HCT116 (cell line): ENCODE data around the gene IL17C. TPM values are rescaled to one million over a fixed set of nuclear protein-coding genes. Genes with fewer than 3 reads are reported as not detected.

Source experiments
- ATAC-seq: fragments of 200-7000 bp; cut with Tn5 transposase; 2 replicates; pipeline ENCODE4 v1.9.1; 2020; ENCODE audit warnings: mild to moderate bottlenecking, moderate library complexity
- BruUV-seq: library from RNA; stranded (reverse); fragments of 400-500 nt; replicated peaks from 2 replicates; lab custom pipeline; 2021; lab: Mats Ljungman, UMichigan
- CTCF ChIA-PET: fragments of 300-600 bp; sonication (Branson Sonifier 250); formaldehyde crosslinking; loops from one replicate; lab custom pipeline; 2021; ENCODE audit warnings: antibody characterized with exemption; lab: Charles Lee
- POLR2A ChIA-PET: fragments of 300-600, 350-600 bp; sonication (Branson Sonifier 250); formaldehyde crosslinking; loops from one replicate; lab custom pipeline; 2021; ENCODE audit warnings: antibody characterized with exemption; lab: Charles Lee
- RAD21 ChIA-PET, 2 experiments: fragments of 300-600 bp; sonication (Branson Sonifier 250); formaldehyde crosslinking; loops; one replicate each; lab custom pipeline; 2023; ENCODE audit warnings: low total read pairs in 2 of 2; ENCODE audit not compliant: uncharacterized antibody in 2 of 2, unreplicated experiment in 2 of 2, low non-redundant PET in 1 of 2; lab: Charles Lee
- DNase-seq: peaks from one replicate; pipeline ENCODE4 v3.0.0-alpha.2; 2010; ENCODE audit warnings: low read depth, low spot score
- H2AFZ ChIP-seq: fragments of 200-600 bp; shearing (Covaris generic), sonication (generic); 2 replicates; pipeline ENCODE4 v1.6.1; 2017; ENCODE audit warnings: low read depth, mixed run types, mixed read lengths, antibody characterized with exemption, low read length; ENCODE audit not compliant: poor library complexity, severe bottlenecking
- H3K27ac ChIP-seq: 2 replicates; pipeline ENCODE4 v1.5.1; 2012; ENCODE audit warnings: low read depth, low read length
- H3K27me3 ChIP-seq: fragments of 200-600 bp; sonication (generic); 2 replicates; pipeline ENCODE4 v1.6.1; 2016; ENCODE audit warnings: mixed run types, low read length, mixed read lengths; ENCODE audit not compliant: insufficient read depth
- H3K36me3 ChIP-seq, 2 experiments: fragments of 200-500 bp in 1 of 2; fragments of 200-600 bp in 1 of 2; sonication (Bioruptor generic) in 1 of 2; sonication (generic) in 1 of 2; 2 replicates each; pipeline versions ENCODE4 v1.5.1 to v1.6.1; 2014 to 2016; ENCODE audit warnings: low read length in 2 of 2, inconsistent platforms in 1 of 2, mixed read lengths in 1 of 2, mixed run types in 1 of 2; ENCODE audit not compliant: insufficient read depth in 2 of 2, control insufficient read depth in 1 of 2
- H3K4me1 ChIP-seq, 2 experiments: fragments of 200-600 bp in 1 of 2; sonication (generic) in 1 of 2; 2 replicates each; pipeline versions ENCODE4 v1.5.1 to v1.6.1; 2012 to 2017; ENCODE audit warnings: low read length in 2 of 2, inconsistent platforms in 1 of 2, mild to moderate bottlenecking in 1 of 2, mixed read lengths in 1 of 2, mixed run types in 1 of 2, moderate library complexity in 1 of 2; ENCODE audit not compliant: insufficient read depth in 2 of 2, control insufficient read depth in 1 of 2
- H3K4me2 ChIP-seq: fragments of 200-600 bp; sonication (generic); 2 replicates; pipeline ENCODE4 v1.6.1; 2017; ENCODE audit warnings: mixed run types, low read length, mixed read lengths
- H3K4me3 ChIP-seq, 2 experiments: fragments of 200-600 bp in 1 of 2; sonication (generic) in 1 of 2; replicated peaks in 1 of 2; 2 replicates each; pipeline ENCODE4 v1.5.1; 2011 to 2016; ENCODE audit warnings: low read length in 2 of 2, control low read depth in 1 of 2, low read depth in 1 of 2, mild to moderate bottlenecking in 1 of 2, mixed read lengths in 1 of 2, mixed run types in 1 of 2
- H3K79me2 ChIP-seq: fragments of 200-600 bp; sonication (generic); 2 replicates; pipeline ENCODE4 v1.6.1; 2017; ENCODE audit warnings: mild to moderate bottlenecking, mixed run types, low read length, moderate library complexity, mixed read lengths; ENCODE audit not compliant: insufficient read depth
- H3K9ac ChIP-seq: fragments of 200-600 bp; sonication (generic); 2 replicates; pipeline ENCODE4 v1.6.1; 2016; ENCODE audit warnings: low read length, mixed read lengths
- H3K9me2 ChIP-seq: fragments of 200-600 bp; sonication (generic), shearing (Covaris generic); 2 replicates; pipeline ENCODE4 v1.6.1; 2017; ENCODE audit warnings: mixed run types, mild to moderate bottlenecking, moderate library complexity; ENCODE audit not compliant: insufficient read depth
- H3K9me3 ChIP-seq, 2 experiments: fragments of 200-500 bp in 1 of 2; fragments of 200-600 bp in 1 of 2; sonication (Bioruptor generic) in 1 of 2; sonication (generic) in 1 of 2; 2 replicates each; pipeline ENCODE4 v1.6.1; 2014 to 2017; ENCODE audit warnings: low read length in 2 of 2, mixed read lengths in 2 of 2, inconsistent platforms in 1 of 2, low read depth in 1 of 2, mild to moderate bottlenecking in 1 of 2, mixed run types in 1 of 2, moderate library complexity in 1 of 2; ENCODE audit not compliant: control insufficient read depth in 1 of 2, insufficient read depth in 1 of 2
- H4K20me1 ChIP-seq: fragments of 200-600 bp; sonication (generic), shearing (Covaris generic); 2 replicates; pipeline ENCODE4 v1.6.1; 2017; ENCODE audit warnings: mixed run types, mild to moderate bottlenecking, moderate library complexity; ENCODE audit not compliant: insufficient read depth
- CBX3 ChIP-seq: IDR thresholded peaks from 2 replicates; pipeline ENCODE4 v1.6.1; 2012; ENCODE audit warnings: low read depth
- EGR1 ChIP-seq: IDR thresholded peaks from 2 replicates; pipeline ENCODE4 v1.6.1; 2012; ENCODE audit warnings: low read depth
- EZH2phosphoT487 ChIP-seq: fragments of 200-600 bp; IDR thresholded peaks from 2 replicates; pipeline ENCODE4 v1.6.1; 2018; ENCODE audit warnings: antibody characterized with exemption, borderline replicate concordance
- SRF ChIP-seq: IDR thresholded peaks from 2 replicates; pipeline ENCODE4 v1.6.1; 2012; ENCODE audit warnings: low read depth
- intact Hi-C: fragments of 100-400 bp; cut with micrococcal nuclease; formaldehyde crosslinking; loops from 2 replicates; pipeline ENCODE4 v1.10.0; 2022
- total RNA-seq: library from RNA; stranded (reverse); gene quantifications from one replicate; pipeline ENCODE4 v1.2.1, GENCODE V29; 2021; ENCODE audit not compliant: unreplicated experiment
- TF ChIP-seq, protein P1 (sequence below), 3 experiments: fragments of 200-600 bp in 1 of 3; sonication (generic) in 1 of 3; IDR thresholded peaks in 2 of 3; conservative IDR thresholded peaks in 1 of 3; 2 replicates each; pipeline ENCODE4 v1.5.1; 2012 to 2017; ENCODE audit warnings: low read depth in 2 of 3, low read length in 2 of 3, antibody characterized with exemption in 1 of 3, borderline replicate concordance in 1 of 3, control low read depth in 1 of 3, mild to moderate bottlenecking in 1 of 3, mixed read lengths in 1 of 3, mixed run types in 1 of 3, moderate library complexity in 1 of 3; ENCODE audit not compliant: insufficient read depth in 1 of 3

IL17C gene
- total RNA-seq, 1 experiment from 2014 or later: not detected

DNA sequence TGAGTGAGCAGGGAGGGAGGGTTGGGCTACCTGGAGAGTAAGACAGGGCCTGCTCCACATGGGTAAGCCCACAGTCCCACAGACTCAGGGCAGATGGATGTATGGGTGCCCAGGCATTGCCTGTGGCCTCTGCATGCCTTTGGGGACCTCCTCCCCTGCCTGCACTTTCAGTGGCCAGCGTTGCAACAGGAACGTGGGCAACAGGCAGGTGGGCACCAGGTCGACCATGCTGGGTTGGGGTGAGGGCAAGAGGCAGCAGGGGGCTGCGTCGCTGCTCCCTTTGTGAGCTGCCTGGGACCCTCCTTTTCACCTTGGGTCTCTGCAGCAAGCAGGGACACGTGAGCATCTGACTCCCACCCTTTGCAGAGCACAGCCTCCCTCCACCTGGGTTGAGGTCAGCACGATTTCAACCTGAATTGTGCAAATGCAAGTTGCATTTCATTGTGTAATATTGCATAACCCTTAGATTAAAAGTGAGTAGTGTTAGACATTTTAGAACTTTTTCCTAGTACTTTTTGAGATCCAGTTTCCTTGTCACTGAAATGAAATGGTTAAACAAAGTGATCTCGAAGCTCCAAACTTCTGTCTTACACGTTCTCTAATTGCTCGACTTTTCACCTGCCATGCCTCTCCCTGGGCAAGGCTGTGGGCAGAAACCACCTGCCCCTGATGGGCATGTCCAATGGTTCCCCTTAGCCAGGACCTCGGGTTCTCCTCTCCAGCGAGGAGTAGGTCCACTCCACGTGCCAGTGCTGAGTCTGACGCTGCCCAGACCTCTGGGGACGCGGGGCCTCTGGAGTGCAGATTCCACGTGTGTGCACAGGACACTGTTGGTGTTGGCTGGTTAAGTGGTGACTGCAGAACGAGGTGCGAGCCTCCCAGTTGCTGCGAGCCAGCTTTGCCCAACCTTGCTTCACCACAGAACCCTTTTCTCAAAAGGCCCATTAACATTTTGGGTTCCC lies 32.9 kb upstream of the IL17C start:
- Histone ChIP-seq H3K9ac (no peak overlapping the region), H3K36me3 (peaks cover 33 to 51% of the 10 kb centered on the region in 2 experiments; a peak in 3 of 4 replicates), H3K9me3 (no peaks in the 10 kb centered on the region), H3K4me2 (no peak overlapping the region), H3K4me1 (no peaks in the 10 kb centered on the region), H3K27ac (no peak overlapping the region), H3K9me2 (no peaks in the 10 kb centered on the region), H2AFZ (no peak overlapping the region), H3K27me3 (no peaks in the 10 kb centered on the region), H3K79me2 (peaks cover 27% of the 10 kb centered on the region; the same call in 1 of the 2 replicates), H3K4me3 (no peak overlapping the region), H4K20me1 (no peaks in the 10 kb centered on the region)
- no peak for DNase-seq
- POLR2A ChIA-PET: no interaction called here
- TF ChIP-seq EZH2phosphoT487: no peak
- no peak for TF ChIP-seq EGR1
- TF ChIP-seq, protein P1, sequence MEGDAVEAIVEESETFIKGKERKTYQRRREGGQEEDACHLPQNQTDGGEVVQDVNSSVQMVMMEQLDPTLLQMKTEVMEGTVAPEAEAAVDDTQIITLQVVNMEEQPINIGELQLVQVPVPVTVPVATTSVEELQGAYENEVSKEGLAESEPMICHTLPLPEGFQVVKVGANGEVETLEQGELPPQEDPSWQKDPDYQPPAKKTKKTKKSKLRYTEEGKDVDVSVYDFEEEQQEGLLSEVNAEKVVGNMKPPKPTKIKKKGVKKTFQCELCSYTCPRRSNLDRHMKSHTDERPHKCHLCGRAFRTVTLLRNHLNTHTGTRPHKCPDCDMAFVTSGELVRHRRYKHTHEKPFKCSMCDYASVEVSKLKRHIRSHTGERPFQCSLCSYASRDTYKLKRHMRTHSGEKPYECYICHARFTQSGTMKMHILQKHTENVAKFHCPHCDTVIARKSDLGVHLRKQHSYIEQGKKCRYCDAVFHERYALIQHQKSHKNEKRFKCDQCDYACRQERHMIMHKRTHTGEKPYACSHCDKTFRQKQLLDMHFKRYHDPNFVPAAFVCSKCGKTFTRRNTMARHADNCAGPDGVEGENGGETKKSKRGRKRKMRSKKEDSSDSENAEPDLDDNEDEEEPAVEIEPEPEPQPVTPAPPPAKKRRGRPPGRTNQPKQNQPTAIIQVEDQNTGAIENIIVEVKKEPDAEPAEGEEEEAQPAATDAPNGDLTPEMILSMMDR (IDR thresholded peaks at IDR 0.05 in 2 of 3, conservative IDR thresholded peaks at IDR 0.05 in 1 of 3; ENCODE audit: borderline replicate concordance in 1 of 3, insufficient read depth in 1 of 3, low read depth in 2 of 3, low read length in 2 of 3): no peak
- TF ChIP-seq CBX3: no peak
- TF ChIP-seq SRF: no peak
- no TSS peak for BruUV-seq
- CTCF ChIA-PET: no interaction called here
- RAD21 ChIA-PET: no interaction called here
- intact Hi-C loops: no loop called here
- ATAC-seq: no peak
